ENCODE results near the gene U2SURP.
A peak's percentile ranks its signal among the peaks of the same experiment; 100 is the strongest.

Gene U2SURP

DNA sequence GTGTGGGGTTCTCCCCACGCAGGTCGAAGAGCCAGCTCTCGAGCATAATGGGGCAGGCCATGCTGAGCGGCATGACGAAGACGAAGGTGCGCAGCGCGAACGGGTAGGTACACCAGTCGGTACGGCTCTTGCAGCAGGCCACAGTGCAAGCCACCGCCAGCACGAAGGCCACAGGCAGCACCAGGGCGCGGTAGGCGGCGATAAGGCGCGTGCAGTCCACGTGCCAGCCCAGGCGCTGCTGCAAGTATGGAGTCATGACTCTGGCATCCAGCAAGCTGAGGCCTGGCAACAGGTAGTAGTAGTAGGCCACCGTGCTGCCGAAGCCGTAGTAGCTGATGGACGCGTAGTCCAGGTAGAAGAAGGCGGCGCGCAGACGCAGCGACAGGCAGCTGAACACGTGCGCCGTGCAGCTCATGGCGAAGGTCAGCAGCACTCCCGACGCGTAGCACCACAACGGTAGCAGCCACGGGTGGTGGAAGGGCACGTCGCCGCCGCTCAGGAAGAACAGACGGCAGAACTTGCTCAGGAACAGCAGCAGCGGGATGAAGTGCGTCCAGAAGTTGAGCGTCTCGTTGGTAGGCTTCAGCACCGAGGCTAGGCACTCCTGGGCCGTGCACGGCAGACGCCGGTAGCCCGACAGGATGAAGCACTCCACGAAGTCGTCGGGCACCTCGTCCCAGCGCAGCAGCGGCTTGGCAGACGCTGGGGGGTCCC, 38.7 kb upstream of the U2SURP start:
- no peak for DNase-seq (ENCODE audit: low read depth, low spot score)
- no peak overlapping the region for H3K9ac ChIP-seq (ENCODE audit: insufficient read length)
- no peaks in the 10 kb centered on the region for H3K9me3 ChIP-seq (ENCODE audit: low read depth, low read length)
- H3K36me3 ChIP-seq (ENCODE audit: insufficient read depth, low read length) = no peaks in the 10 kb centered on the region
- H3K4me3 ChIP-seq = peak overlapping the region; percentile 85
- no peak overlapping the region for H3K27ac ChIP-seq
- TF ChIP-seq EZH2 (IDR thresholded peaks at IDR 0.05) = no peak
- TF ChIP-seq POLR2AphosphoS5 (IDR thresholded peaks at IDR 0.05; ENCODE audit: borderline replicate concordance, low read depth, low read length) = no peak
- no peak for TF ChIP-seq FOXP2 (optimal IDR thresholded peaks at IDR 0.05; ENCODE audit: control extremely low read depth, extremely low read length, insufficient read depth)

DNA sequence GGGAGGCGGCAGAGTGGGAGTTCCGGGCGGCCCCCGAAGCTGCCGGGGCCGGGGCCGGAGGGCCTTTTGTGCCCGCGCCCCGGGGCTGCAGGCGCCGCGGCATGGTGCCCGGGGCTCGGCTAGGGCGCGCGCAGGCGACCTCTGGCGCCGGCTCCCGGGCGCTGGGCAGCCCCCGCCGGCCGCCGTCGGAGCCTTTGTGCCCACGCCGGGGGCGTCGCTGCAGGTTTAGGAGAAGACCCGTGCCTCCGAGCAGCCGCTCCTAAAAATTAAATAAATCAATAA, 38.2 kb upstream of the U2SURP start:
- no peaks in the 10 kb centered on the region for H3K9me3 ChIP-seq (ENCODE audit: low read depth, low read length)
- no peaks in the 10 kb centered on the region for H3K36me3 ChIP-seq (ENCODE audit: insufficient read depth, low read length)
- no peak for TF ChIP-seq POLR2AphosphoS5 (IDR thresholded peaks at IDR 0.05; ENCODE audit: borderline replicate concordance, low read depth, low read length)
- TF ChIP-seq EZH2 (IDR thresholded peaks at IDR 0.05) = no peak
- TF ChIP-seq FOXP2 (optimal IDR thresholded peaks at IDR 0.05; ENCODE audit: control extremely low read depth, extremely low read length, insufficient read depth) = no peak
- H3K4me3 ChIP-seq = peak overlapping the region; percentile 85
- no peak overlapping the region for H3K9ac ChIP-seq (ENCODE audit: insufficient read length)
- DNase-seq (ENCODE audit: low read depth, low spot score) = no peak
- H3K27ac ChIP-seq = no peak overlapping the region

GRCh38 chr3:142963516-142964448, 37.6 kb upstream of the U2SURP start, which contains the start of gene PAQR9:
Gene PAQR9, minus strand, starts transcription at chr3:142963674. Its CDS starts 338 bp downstream, at chr3:142963336.
- H3K4me3 ChIP-seq = peak within 1 kb of the TSS; percentile 85
- H3K9me3 ChIP-seq (ENCODE audit: low read depth, low read length) = no peaks in the 10 kb centered on the region
- H3K27ac ChIP-seq = no peak within 1 kb of the TSS
- H3K9ac ChIP-seq (ENCODE audit: insufficient read length) = no peak within 1 kb of the TSS
- H3K36me3 ChIP-seq (ENCODE audit: insufficient read depth, low read length) = no peaks in the 10 kb centered on the region
- TF ChIP-seq POLR2AphosphoS5 (IDR thresholded peaks at IDR 0.05; ENCODE audit: borderline replicate concordance, low read depth, low read length) = no peak
- TF ChIP-seq FOXP2 (optimal IDR thresholded peaks at IDR 0.05; ENCODE audit: control extremely low read depth, extremely low read length, insufficient read depth) = no peak
- no peak for TF ChIP-seq EZH2 (IDR thresholded peaks at IDR 0.05)
- DNase-seq (ENCODE audit: low read depth, low spot score) = no peak

DNA sequence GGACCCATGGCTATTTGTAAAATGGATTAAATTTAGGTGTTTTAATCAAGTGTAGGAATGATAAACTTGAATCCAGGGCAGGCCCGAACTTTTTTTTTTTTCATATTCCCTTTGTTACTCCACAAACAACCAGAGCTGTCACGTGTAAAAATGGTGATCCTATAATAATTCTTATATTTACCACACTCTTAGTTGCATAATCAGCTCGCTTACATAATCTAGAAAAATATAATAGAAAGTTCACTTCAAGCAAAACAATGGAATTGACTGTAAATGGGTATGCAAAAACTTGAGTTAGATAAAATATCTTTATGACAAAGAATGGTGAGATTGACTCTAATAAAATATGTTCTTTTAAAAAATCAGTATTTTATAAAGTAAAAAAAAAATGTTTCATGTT, 35.8 kb upstream of the U2SURP start:
- Histone ChIP-seq H3K36me3 (ENCODE audit: insufficient read depth, low read length) (no peaks in the 10 kb centered on the region), H3K9ac (ENCODE audit: insufficient read length) (no peak overlapping the region), H3K9me3 (ENCODE audit: low read depth, low read length) (no peaks in the 10 kb centered on the region), H3K4me3 (no peak overlapping the region), H3K27ac (no peak overlapping the region)
- TF ChIP-seq FOXP2 (optimal IDR thresholded peaks at IDR 0.05; ENCODE audit: control extremely low read depth, extremely low read length, insufficient read depth) = no peak
- no peak for TF ChIP-seq EZH2 (IDR thresholded peaks at IDR 0.05)
- TF ChIP-seq POLR2AphosphoS5 (IDR thresholded peaks at IDR 0.05; ENCODE audit: borderline replicate concordance, low read depth, low read length) = no peak
- DNase-seq (ENCODE audit: low read depth, low spot score) = no peak

DNA sequence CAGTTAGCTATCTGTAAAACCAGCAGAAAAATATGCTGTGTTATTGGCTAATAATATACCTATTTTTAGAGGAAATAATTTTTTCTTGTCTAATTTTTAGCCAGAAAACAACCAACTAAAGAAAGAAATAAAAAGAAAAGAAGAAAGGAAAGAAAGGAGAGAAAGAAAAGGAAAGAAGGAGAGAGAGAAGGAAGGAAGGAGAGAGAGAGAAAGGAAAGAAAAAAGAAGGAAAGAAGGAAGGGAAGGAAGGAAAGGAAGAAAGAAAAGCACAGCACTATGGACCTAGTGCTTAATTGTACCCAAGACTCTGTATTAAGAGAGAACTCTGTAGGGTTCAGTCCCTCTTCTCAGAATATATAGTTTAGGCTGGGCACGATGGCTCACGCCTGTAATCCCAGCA, 34.6 kb upstream of the U2SURP start:
- no peak overlapping the region for H3K27ac ChIP-seq
- no peak overlapping the region for H3K4me3 ChIP-seq
- TF ChIP-seq POLR2AphosphoS5 (IDR thresholded peaks at IDR 0.05; ENCODE audit: borderline replicate concordance, low read depth, low read length) (no peak), EZH2 (IDR thresholded peaks at IDR 0.05) (no peak), FOXP2 (optimal IDR thresholded peaks at IDR 0.05; ENCODE audit: control extremely low read depth, extremely low read length, insufficient read depth) (no peak)

GRCh38 chr3:142968319-142969025, 32.9 kb upstream of the U2SURP start:
- no peaks in the 10 kb centered on the region for H3K9me3 ChIP-seq (ENCODE audit: low read depth, low read length)
- H3K9ac ChIP-seq (ENCODE audit: insufficient read length) = no peak overlapping the region
- no peak for TF ChIP-seq FOXP2 (optimal IDR thresholded peaks at IDR 0.05; ENCODE audit: control extremely low read depth, extremely low read length, insufficient read depth)
- no peak for TF ChIP-seq POLR2AphosphoS5 (IDR thresholded peaks at IDR 0.05; ENCODE audit: borderline replicate concordance, low read depth, low read length)
- TF ChIP-seq EZH2 (IDR thresholded peaks at IDR 0.05) = no peak
- H3K27ac ChIP-seq = no peak overlapping the region
- H3K36me3 ChIP-seq (ENCODE audit: insufficient read depth, low read length) = no peaks in the 10 kb centered on the region
- H3K4me3 ChIP-seq = no peak overlapping the region
- DNase-seq (ENCODE audit: low read depth, low spot score) = no peak

More for the DNA sequence above, 34.6 kb upstream of the U2SURP start:
- H3K9me3 ChIP-seq (ENCODE audit: low read depth, low read length) = no peaks in the 10 kb centered on the region
- DNase-seq (ENCODE audit: low read depth, low spot score) = no peak
- no peak overlapping the region for H3K9ac ChIP-seq (ENCODE audit: insufficient read length)
- no peaks in the 10 kb centered on the region for H3K36me3 ChIP-seq (ENCODE audit: insufficient read depth, low read length)

DNA sequence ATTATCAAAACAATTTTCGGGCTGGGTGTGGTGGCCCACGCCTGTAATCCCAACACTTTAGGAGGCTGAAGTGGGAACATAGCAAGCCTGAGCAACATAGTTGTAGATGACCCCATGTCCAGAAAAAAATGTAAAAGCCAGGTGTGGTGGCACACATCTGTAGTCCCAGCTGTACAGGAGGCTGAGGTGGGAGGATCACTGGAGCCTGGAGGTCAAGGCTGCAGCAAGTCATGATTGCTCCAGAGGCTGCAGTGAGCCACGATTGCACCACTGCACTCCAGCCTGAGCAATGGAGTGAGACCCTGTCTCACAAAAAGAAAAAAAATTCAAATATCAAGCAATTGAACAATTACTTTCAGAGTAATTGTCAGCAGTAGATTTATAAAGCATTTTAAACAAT, 29.9 kb upstream of the U2SURP start:
- Histone ChIP-seq H3K9ac (ENCODE audit: insufficient read length) (no peak overlapping the region), H3K36me3 (ENCODE audit: insufficient read depth, low read length) (no peaks in the 10 kb centered on the region), H3K27ac (no peak overlapping the region), H3K4me3 (no peak overlapping the region), H3K9me3 (ENCODE audit: low read depth, low read length) (no peaks in the 10 kb centered on the region)
- no peak for DNase-seq (ENCODE audit: low read depth, low spot score)
- TF ChIP-seq EZH2 (IDR thresholded peaks at IDR 0.05) (no peak), FOXP2 (optimal IDR thresholded peaks at IDR 0.05; ENCODE audit: control extremely low read depth, extremely low read length, insufficient read depth) (no peak), POLR2AphosphoS5 (IDR thresholded peaks at IDR 0.05; ENCODE audit: borderline replicate concordance, low read depth, low read length) (no peak)

Measured in SK-N-MC (cell line).